ENCODE data around the gene CCDC85A.

CCDC85A gene

GRCh38 chr2:56240210-56240609 is 56.4 kb downstream of the CCDC85A start:
- DNase-seq (ENCODE audit: low read depth in 2 of 2), result no peak

GRCh38 chr2:56244506-56244905 is 60.7 kb downstream of the CCDC85A start:
- no peak for DNase-seq (ENCODE audit: low read depth in 2 of 2)

- no peak for DNase-seq (ENCODE audit: low read depth in 2 of 2)
These were observed 61.2 kb downstream of the CCDC85A start for GRCh38 chr2:56244911-56245530.

GRCh38 chr2:56248965-56249742 is 65.4 kb downstream of the CCDC85A start:
- DNase-seq (ENCODE audit: low read depth in 2 of 2), result no peak

- DNase-seq (ENCODE audit: low read depth in 2 of 2), result no peak
These were observed 66.5 kb downstream of the CCDC85A start for GRCh38 chr2:56250153-56250729.

- DNase-seq (ENCODE audit: low read depth in 2 of 2), result no peak
These were observed 76.6 kb downstream of the CCDC85A start for GRCh38 chr2:56260415-56260814.

- DNase-seq (ENCODE audit: low read depth in 2 of 2), result no peak
These were observed 78.5 kb downstream of the CCDC85A start for GRCh38 chr2:56262241-56262640.

- no peak for DNase-seq (ENCODE audit: low read depth in 2 of 2)
These were observed 80.1 kb downstream of the CCDC85A start for GRCh38 chr2:56263876-56264275.

GRCh38 chr2:56266761-56267414 is 83.1 kb downstream of the CCDC85A start:
- DNase-seq (ENCODE audit: low read depth in 2 of 2), result no peak

GRCh38 chr2:56267415-56267788 is 83.6 kb downstream of the CCDC85A start:
- no peak for DNase-seq (ENCODE audit: low read depth in 2 of 2)

GRCh38 chr2:56268856-56269255 is 85.1 kb downstream of the CCDC85A start:
- DNase-seq (ENCODE audit: low read depth in 2 of 2), result no peak

GRCh38 chr2:56271275-56271674 is 87.5 kb downstream of the CCDC85A start:
- no peak for DNase-seq (ENCODE audit: low read depth in 2 of 2)

GRCh38 chr2:56285224-56285623 is 101.4 kb downstream of the CCDC85A start:
- DNase-seq (ENCODE audit: low read depth in 2 of 2), result no peak

GRCh38 chr2:56286936-56287335 is 103.1 kb downstream of the CCDC85A start:
- no peak for DNase-seq (ENCODE audit: low read depth in 2 of 2)

GRCh38 chr2:56287508-56287907 is 103.7 kb downstream of the CCDC85A start:
- DNase-seq (ENCODE audit: low read depth in 2 of 2), result no peak

GRCh38 chr2:56287974-56288373 is 104.2 kb downstream of the CCDC85A start:
- DNase-seq (ENCODE audit: low read depth in 2 of 2), result no peak

- no peak for DNase-seq (ENCODE audit: low read depth in 2 of 2)
These were observed 105.2 kb downstream of the CCDC85A start for GRCh38 chr2:56288838-56289580.

GRCh38 chr2:56291711-56292110 is 107.9 kb downstream of the CCDC85A start:
- no peak for DNase-seq (ENCODE audit: low read depth in 2 of 2)

GRCh38 chr2:56292951-56293350 is 109.2 kb downstream of the CCDC85A start:
- DNase-seq (ENCODE audit: low read depth in 2 of 2), result no peak

GRCh38 chr2:56295666-56296065 is 111.9 kb downstream of the CCDC85A start:
- DNase-seq (ENCODE audit: low read depth in 2 of 2), result no peak

- DNase-seq (ENCODE audit: low read depth in 2 of 2), result no peak
These were observed 113.9 kb downstream of the CCDC85A start for GRCh38 chr2:56297671-56298070.

GRCh38 chr2:56299171-56299691 is 115.4 kb downstream of the CCDC85A start:
- no peak for DNase-seq (ENCODE audit: low read depth in 2 of 2)

All from fibroblast of skin of left biceps (primary cell).